Neutrophil (primary cell): ENCODE results near the gene ZNF132.
"Not testable (repeated sequence)": the region's sequence is repeated elsewhere in the genome, so short reads cannot be mapped to it uniquely, and the experiment has no call there.

ENCODE experiments used
- H3K27ac ChIP-seq: fragments of 200-600 bp; sonication (generic); 2 replicates; pipeline ENCODE4 v1.5.1; 2016; ENCODE audit warnings: mild to moderate bottlenecking, moderate library complexity
- H3K27me3 ChIP-seq: fragments of 200-600 bp; sonication (generic); 2 replicates; pipeline ENCODE4 v1.6.0; 2016; ENCODE audit warnings: mild to moderate bottlenecking
- H3K36me3 ChIP-seq: fragments of 200-600 bp; sonication (generic); 2 replicates; pipeline ENCODE4 v1.5.1; 2017
- H3K4me1 ChIP-seq, 2 experiments: fragments of 200-600 bp in 1 of 2; sonication (generic) in 1 of 2; 1 replicate in 1 of 2; 2 replicates in 1 of 2; pipeline versions ENCODE4 v1.5.1 to v1.6.1; 2013 to 2016; ENCODE audit warnings: low read depth in 1 of 2, low read length in 1 of 2, mild to moderate bottlenecking in 1 of 2, moderate library complexity in 1 of 2; ENCODE audit not compliant: control insufficient read depth in 1 of 2, insufficient read depth in 1 of 2
- H3K4me3 ChIP-seq, 2 experiments: fragments of 200-600 bp in 1 of 2; sonication (generic) in 1 of 2; 1 replicate in 1 of 2; 2 replicates in 1 of 2; pipeline ENCODE4 v1.5.1; 2013 to 2016; ENCODE audit warnings: low read depth in 1 of 2, low read length in 1 of 2, mild to moderate bottlenecking in 1 of 2, moderate library complexity in 1 of 2
- H3K9me3 ChIP-seq: fragments of 200-600 bp; sonication (generic); 2 replicates; pipeline ENCODE4 v1.5.1; 2016
- TF ChIP-seq, protein P1 (sequence below): fragments of 200-600 bp; sonication (generic); IDR thresholded peaks from 2 replicates; pipeline ENCODE4 v1.5.1; 2016; ENCODE audit warnings: antibody characterized with exemption

ZNF132 gene

DNA sequence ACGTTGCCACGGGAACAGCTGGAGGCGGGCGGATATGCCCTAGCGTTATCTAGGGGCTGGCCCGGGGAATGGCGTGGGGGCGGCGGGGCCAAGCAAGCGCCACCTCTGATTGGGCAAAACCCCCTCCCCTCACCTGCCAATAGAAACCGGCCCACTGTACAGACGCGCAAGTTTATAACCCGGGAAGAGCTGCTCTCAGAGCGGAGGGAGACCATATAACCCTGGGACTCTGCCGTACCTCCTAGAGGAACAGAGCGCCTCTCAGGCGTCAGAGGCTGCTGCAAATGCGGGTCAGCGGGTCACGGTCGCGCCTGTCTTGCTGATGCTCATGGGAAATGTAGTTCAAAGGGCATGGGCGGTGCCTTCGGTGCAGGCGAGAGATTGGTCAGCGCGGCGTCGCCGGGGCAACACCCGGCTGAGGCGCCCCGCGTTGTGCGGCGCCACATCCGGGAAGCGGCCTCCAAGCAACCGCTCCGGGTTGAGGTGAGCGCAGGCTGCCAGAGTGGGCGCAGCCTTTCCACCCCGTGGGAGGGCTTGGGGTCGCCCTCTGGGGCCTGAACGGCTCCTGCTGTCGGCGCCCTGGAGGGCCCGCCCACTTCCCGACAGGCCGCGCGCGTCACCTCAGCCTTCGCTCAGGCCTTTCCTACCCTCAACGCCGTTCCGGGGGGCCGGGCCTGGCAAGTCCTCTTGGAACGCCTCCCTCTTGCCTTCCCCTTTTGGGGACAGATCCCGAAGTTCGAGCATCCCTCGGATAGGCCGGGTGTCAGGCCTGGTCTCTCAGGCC is 36.0 kb upstream of the ZNF132 start, which contains the start of gene ZNF446:
ZNF446 (plus strand) TSS at position 639 of the 784 bp plus-strand sequence. CDS start 867 bp downstream, outside the sequence.
- no peaks in the 10 kb centered on the region for H3K9me3 ChIP-seq
- H3K4me1 ChIP-seq: peaks cover 14 to 15% of the 10 kb centered on the region in 2 experiments
- peaks cover 44% of the 10 kb centered on the region for H3K36me3 ChIP-seq
- TF ChIP-seq, protein P1, sequence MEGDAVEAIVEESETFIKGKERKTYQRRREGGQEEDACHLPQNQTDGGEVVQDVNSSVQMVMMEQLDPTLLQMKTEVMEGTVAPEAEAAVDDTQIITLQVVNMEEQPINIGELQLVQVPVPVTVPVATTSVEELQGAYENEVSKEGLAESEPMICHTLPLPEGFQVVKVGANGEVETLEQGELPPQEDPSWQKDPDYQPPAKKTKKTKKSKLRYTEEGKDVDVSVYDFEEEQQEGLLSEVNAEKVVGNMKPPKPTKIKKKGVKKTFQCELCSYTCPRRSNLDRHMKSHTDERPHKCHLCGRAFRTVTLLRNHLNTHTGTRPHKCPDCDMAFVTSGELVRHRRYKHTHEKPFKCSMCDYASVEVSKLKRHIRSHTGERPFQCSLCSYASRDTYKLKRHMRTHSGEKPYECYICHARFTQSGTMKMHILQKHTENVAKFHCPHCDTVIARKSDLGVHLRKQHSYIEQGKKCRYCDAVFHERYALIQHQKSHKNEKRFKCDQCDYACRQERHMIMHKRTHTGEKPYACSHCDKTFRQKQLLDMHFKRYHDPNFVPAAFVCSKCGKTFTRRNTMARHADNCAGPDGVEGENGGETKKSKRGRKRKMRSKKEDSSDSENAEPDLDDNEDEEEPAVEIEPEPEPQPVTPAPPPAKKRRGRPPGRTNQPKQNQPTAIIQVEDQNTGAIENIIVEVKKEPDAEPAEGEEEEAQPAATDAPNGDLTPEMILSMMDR: peak; percentile 42
- H3K27me3 ChIP-seq: no peaks in the 10 kb centered on the region
- peak within 1 kb of the TSS; percentile 70 to 85 for H3K4me3 ChIP-seq
- H3K27ac ChIP-seq: peak within 1 kb of the TSS; percentile 79

GRCh38 chr19:58474997-58475713 is 35.2 kb upstream of the ZNF132 start:
- H3K36me3 ChIP-seq: peaks cover 44% of the 10 kb centered on the region
- peak overlapping the region; percentile 70 to 85 for H3K4me3 ChIP-seq
- no peaks in the 10 kb centered on the region for H3K27me3 ChIP-seq
- TF ChIP-seq, protein P1: no peak
- peak overlapping the region; percentile 79 for H3K27ac ChIP-seq
- peaks cover 14 to 15% of the 10 kb centered on the region in 2 experiments for H3K4me1 ChIP-seq
- no peaks in the 10 kb centered on the region for H3K9me3 ChIP-seq

- H3K9me3 ChIP-seq: no peaks in the 10 kb centered on the region
- peaks cover 44% of the 10 kb centered on the region for H3K36me3 ChIP-seq
- no peaks in the 10 kb centered on the region for H3K27me3 ChIP-seq
- peaks cover 14 to 15% of the 10 kb centered on the region in 2 experiments for H3K4me1 ChIP-seq
- H3K4me3 ChIP-seq: no peak overlapping the region
- no peak overlapping the region for H3K27ac ChIP-seq
- TF ChIP-seq, protein P1: no peak
These were observed 34.5 kb upstream of the ZNF132 start for GRCh38 chr19:58474291-58474996.

GRCh38 chr19:58473775-58474174 is 33.8 kb upstream of the ZNF132 start:
- Histone ChIP-seq H3K9me3 (no peaks in the 10 kb centered on the region), H3K27ac (no peak overlapping the region), H3K27me3 (no peaks in the 10 kb centered on the region), H3K4me1 (peaks cover 14 to 15% of the 10 kb centered on the region in 2 experiments), H3K36me3 (peaks cover 45% of the 10 kb centered on the region), H3K4me3 (no peak overlapping the region)
- TF ChIP-seq, protein P1: no peak

DNA sequence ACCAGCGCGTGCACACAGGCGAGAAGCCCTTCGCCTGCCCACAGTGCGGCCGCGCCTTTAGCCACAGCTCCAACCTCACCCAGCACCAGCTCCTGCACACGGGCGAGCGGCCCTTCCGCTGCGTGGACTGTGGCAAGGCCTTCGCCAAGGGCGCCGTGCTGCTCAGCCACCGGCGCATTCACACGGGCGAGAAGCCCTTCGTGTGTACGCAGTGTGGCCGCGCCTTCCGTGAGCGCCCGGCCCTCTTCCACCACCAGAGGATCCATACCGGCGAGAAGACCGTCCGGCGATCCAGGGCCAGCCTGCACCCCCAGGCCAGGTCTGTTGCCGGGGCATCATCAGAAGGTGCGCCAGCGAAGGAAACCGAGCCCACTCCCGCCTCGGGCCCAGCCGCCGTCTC is 31.8 kb upstream of the ZNF132 start:
- Histone ChIP-seq H3K4me1 (peaks cover 20 to 25% of the 10 kb centered on the region in 2 experiments), H3K27ac (no peak overlapping the region), H3K36me3 (peaks cover 45% of the 10 kb centered on the region), H3K27me3 (no peaks in the 10 kb centered on the region), H3K9me3 (no peaks in the 10 kb centered on the region), H3K4me3 (no peak overlapping the region)
- TF ChIP-seq, protein P1: no peak

DNA sequence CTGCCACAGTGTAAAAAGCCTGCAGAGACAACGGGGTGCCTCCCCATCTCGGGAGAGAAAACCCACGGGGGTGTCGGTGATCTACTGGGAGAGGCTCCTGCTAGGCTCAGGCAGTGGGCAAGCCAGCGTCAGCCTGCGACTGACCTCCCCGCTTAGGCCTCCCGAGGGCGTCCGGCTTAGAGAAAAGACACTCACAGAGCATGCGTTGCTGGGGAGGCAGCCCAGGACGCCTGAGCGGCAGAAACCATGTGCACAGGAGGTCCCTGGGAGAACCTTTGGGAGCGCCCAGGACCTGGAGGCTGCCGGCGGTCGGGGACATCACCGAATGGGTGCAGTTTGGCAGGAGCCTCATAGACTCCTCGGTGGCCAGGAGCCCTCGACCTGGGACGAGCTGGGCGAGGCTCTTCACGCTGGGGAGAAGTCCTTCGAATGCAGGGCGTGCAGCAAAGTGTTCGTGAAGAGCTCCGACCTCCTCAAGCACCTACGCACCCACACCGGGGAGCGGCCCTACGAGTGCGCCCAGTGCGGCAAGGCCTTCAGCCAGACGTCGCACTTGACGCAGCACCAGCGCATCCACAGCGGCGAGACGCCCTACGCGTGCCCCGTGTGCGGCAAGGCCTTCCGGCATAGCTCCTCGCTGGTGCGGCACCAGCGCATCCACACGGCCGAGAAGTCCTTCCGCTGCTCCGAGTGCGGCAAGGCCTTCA is 31.0 kb upstream of the ZNF132 start:
- not testable (repeated sequence) for H3K9me3 ChIP-seq, H3K27ac ChIP-seq, H3K4me3 ChIP-seq, H3K27me3 ChIP-seq
- Histone ChIP-seq H3K36me3 (peaks cover 45% of the 10 kb centered on the region), H3K4me1 (peaks cover 19 to 25% of the 10 kb centered on the region in 2 experiments)
